Measurements from ENCODE around the gene EFEMP1. TPM values are rescaled to one million over a fixed set of nuclear protein-coding genes. Genes with fewer than 3 reads are reported as not detected.

The EFEMP1 gene
- polyA plus RNA-seq, 1 of the 3 experiments (the other 2 are of a cell fraction) = 1,015 TPM

GRCh38 chr2:55887901-55888624 lies 35.5 kb downstream of the EFEMP1 start:
- Histone ChIP-seq H3K4me3 (ENCODE audit: low read depth in 2 of 2, low read length in 1 of 2) (no peak overlapping the region), H3K9me3 (no peaks in the 10 kb centered on the region), H3K4me1 (ENCODE audit: control insufficient read depth in 1 of 2, insufficient read depth in 2 of 2, low read depth in 1 of 2, low read length in 1 of 2) (peaks cover 0 to 84% of the 10 kb centered on the region in 2 experiments; a peak in 2 of 4 replicates), H3K79me2 (ENCODE audit: insufficient read depth) (peaks cover 21% of the 10 kb centered on the region), H3K27me3 (ENCODE audit: insufficient read depth) (no peaks in the 10 kb centered on the region), H2AFZ (ENCODE audit: low read depth) (peak overlapping the region; percentile 21; the same call in 1 of the 2 replicates), H3K9ac (peak overlapping the region; percentile 49; the same call in 1 of the 2 replicates), H3K4me2 (peak overlapping the region; percentile 10), H3K27ac (ENCODE audit: low read depth in 2 of 2, low read length in 1 of 2) (peak overlapping the region; percentile 77 to 98; a peak in 3 of 4 replicates), H3K36me3 (replicated peaks in 1 of 2; ENCODE audit: control insufficient read depth in 1 of 2, insufficient read depth in 2 of 2, low read length in 1 of 2) (peaks cover 0 to 7% of the 10 kb centered on the region in 2 experiments), H4K20me1 (ENCODE audit: insufficient read depth) (no peaks in the 10 kb centered on the region), H3F3A (replicated peaks; ENCODE audit: insufficient read depth) (peaks cover 63% of the 10 kb centered on the region), H3K9me2 (no peaks in the 10 kb centered on the region)
- WGBS (ENCODE audit: low lambda C conversion rate) = 30% methylated on average over 7 of the region's 7 CpGs
- CTCF ChIA-PET = interaction anchor here (1.1 to 1.3 kb wide), 2 partner anchors 15 to 21 kb away, joined by 3 to 4 read pairs; no protein-coding TSS in a partner anchor
- no peak for DNase-seq
- POLR2A ChIA-PET = no interaction called here
- no peak for TF ChIP-seq USF2 (IDR thresholded peaks at IDR 0.05; ENCODE audit: borderline replicate concordance, low read depth, low read length)
- peak; percentile 85 for TF ChIP-seq TCF12 (IDR thresholded peaks at IDR 0.05)
- peak; percentile 43; the same call in 1 of the 2 replicates for TF ChIP-seq POLR2AphosphoS5 (IDR thresholded peaks at IDR 0.05; ENCODE audit: low read depth, low read length)
- TF ChIP-seq FOXM1 (IDR thresholded peaks at IDR 0.05; ENCODE audit: low read depth) = no peak
- no peak for TF ChIP-seq MEF2A (IDR thresholded peaks at IDR 0.05; ENCODE audit: borderline replicate concordance, low read depth)
- no peak for TF ChIP-seq NRF1 (IDR thresholded peaks at IDR 0.05; ENCODE audit: low read depth, low read length)
- peak; percentile 67; the same call in 1 of the 2 replicates for TF ChIP-seq JUND (IDR thresholded peaks at IDR 0.05)
- no peak for TF ChIP-seq YY1 (IDR thresholded peaks at IDR 0.05; ENCODE audit: low read depth)
- TF ChIP-seq IRF3 (IDR thresholded peaks at IDR 0.05; ENCODE audit: low read depth, low read length) = no peak
- no peak for TF ChIP-seq RXRA (IDR thresholded peaks at IDR 0.05; ENCODE audit: borderline replicate concordance, low read depth)
- no peak for TF ChIP-seq TEAD4 (IDR thresholded peaks at IDR 0.05; ENCODE audit: borderline replicate concordance, insufficient read depth)
- TF ChIP-seq CTCF (IDR thresholded peaks at IDR 0.05) = no peak
- no peak for TF ChIP-seq SIN3A (IDR thresholded peaks at IDR 0.05; ENCODE audit: borderline replicate concordance, low read depth, low read length)
- no peak for TF ChIP-seq ZBTB33 (IDR thresholded peaks at IDR 0.05; ENCODE audit: borderline replicate concordance, low read depth)
- TF ChIP-seq MAX (IDR thresholded peaks at IDR 0.05; ENCODE audit: low read depth) = 0 out of 2 replicates have a peak, but pooled peaks have one; percentile 32
- no peak for TF ChIP-seq REST (IDR thresholded peaks at IDR 0.05; ENCODE audit: low read depth, low read length)
- TF ChIP-seq GABPA (IDR thresholded peaks at IDR 0.05; ENCODE audit: low read depth) = no peak
- TF ChIP-seq FOSL2 (IDR thresholded peaks at IDR 0.05; ENCODE audit: borderline replicate concordance, low read depth) = peak; percentile 84; the same call in 1 of the 2 replicates
- TF ChIP-seq EP300 (IDR thresholded peaks at IDR 0.05; ENCODE audit: borderline replicate concordance in 1 of 2, low read depth in 1 of 2, low read length in 1 of 2) = no peak
- no peak for TF ChIP-seq MXI1 (IDR thresholded peaks at IDR 0.05; ENCODE audit: low read depth, low read length)
- no peak for TF ChIP-seq TAF1 (IDR thresholded peaks at IDR 0.05; ENCODE audit: borderline replicate concordance, low read depth, low read length)
- no peak for TF ChIP-seq RFX5 (IDR thresholded peaks at IDR 0.05; ENCODE audit: low read length)
- TF ChIP-seq FOXJ3 (CRISPR knock-in tag; IDR thresholded peaks at IDR 0.05) = no peak

All from SK-N-SH (cell line).